GM21786 (cell line): Measurements from ENCODE around the gene HDAC9.

Experiments
- ATAC-seq: cut with Tn5 transposase; IDR thresholded peaks from one replicate; pipeline ENCODE4 v1.9.1; 2021; ENCODE audit not compliant: unreplicated experiment

The HDAC9 gene

DNA sequence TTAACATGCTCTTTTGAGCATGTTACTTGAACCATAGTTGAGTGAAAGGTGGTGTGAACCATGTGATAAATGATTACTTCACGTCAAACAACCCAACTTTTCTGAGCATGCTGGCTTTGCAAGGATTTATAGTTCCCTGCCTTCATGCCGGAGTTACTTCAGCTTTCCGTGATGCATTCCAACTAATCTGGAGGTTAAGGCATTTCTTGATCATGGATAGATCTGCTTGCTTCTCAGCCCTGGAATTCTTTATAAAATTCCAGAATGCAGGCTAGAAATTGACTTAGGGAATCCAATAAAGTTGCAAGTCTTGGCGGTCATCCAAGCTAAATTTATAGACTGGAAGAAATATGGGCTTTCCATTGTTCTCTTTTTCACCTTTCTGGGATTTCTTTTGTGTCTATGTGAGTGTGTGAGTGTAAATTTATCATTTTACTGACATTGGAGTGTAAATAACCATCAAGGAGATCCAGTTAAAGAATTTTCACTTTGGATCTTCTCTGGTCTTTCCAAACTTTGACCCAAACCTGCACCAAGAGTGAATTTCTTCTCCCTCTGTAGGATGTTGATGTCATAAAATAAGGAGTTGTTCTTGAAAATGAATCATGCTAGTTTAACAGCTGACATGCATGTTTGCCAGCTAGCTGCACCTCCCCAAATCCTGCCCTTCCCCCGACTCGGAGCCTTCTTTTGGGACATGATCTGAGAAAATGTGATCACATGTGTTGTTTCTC, 332.9 kb downstream of the HDAC9 start:
- no peak for ATAC-seq

DNA sequence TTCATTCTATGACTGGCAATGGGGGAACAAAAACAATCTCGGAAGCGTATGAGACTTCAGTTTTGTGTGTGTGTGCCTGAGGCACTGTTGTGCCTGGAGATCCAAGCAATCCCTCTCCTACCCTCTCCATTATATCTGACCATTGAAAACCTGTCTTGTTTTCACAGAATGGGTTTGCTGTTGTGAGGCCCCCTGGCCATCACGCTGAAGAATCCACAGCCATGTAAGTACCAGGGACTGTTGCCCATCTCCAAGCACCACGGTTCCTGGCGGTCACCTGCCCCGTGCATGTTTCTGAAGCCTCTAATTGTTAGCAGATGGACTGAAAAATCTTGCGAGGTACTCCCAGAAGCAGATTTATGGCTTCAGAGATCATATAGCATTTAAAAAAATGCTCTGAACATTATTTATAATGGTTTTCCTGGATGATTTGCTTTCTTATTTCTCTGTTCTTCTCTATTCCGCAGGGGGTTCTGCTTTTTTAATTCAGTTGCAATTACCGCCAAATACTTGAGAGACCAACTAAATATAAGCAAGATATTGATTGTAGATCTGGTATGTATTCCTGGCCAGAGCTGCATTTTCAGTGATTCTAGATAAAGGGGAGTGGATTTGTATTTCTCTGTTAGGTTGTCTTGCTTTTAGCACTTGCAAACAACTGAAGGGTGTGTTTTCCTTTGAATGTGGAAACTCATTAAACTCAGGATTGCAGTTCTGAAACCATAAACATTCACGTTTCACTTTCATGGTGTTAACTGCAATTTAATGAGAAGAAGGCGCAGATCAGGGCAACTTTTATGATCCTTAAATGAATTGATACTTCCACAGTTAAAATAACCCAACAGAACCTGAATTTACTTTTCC, 333.7 kb downstream of the HDAC9 start:
- no peak for ATAC-seq

DNA sequence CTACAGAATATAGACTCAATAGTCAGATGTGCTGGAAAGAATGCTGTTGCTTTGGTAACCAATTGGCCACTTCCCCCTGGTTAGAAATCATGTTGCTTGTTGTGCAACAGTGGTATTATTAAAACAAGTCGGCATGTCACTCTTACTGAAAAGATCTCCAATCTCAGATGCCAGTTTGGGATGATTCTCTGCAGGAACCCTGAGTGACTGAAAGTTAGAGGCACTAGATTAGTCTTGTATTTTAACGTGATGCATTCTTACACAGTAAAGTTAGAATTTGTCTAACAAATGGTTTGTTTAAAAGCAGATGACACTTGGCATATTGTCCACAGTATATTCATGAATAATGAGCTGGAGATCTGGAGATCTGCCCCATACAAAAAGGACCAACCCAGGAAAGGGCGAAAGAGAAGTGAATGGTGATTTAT, 334.3 kb downstream of the HDAC9 start:
- no peak for ATAC-seq

DNA sequence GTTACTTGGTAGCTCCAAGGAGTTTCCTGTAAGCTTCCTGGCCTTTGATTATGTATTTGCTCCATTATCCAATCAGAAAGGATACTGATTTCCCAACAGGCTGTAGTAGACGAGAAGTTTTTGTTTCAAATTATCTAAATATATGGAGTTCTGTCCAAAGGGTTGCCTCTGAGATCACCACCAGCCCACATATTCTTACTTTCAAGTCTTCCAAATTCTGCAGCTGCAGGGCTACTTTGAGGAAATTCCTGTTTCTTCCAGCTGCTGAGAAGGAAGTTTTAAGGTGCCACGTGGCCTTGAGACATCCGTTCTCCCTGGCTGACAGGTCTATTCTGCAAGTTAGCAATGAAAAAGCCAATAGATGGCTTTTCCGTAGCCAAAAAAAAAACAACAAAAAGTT, 335.9 kb downstream of the HDAC9 start:
- ATAC-seq, result no peak

DNA sequence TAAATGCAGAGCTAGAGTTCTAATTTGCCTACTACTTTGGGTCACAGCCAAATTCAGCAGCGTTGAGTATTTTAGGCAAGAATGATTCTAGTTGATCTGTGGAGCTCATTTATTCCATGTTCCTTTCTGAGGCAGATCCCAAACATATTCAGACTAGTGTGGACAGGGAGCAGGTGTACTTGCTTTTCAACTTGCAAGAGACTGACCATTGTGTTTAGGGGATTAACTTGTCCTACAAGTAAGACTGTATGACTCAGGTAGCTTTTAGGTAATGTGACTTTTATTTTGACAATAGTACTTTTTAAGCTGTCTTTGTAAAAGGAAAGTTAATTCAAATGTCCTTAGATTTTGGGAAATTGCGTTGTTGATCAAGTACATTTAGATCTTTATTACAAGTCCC, 336.4 kb downstream of the HDAC9 start:
- ATAC-seq, result no peak

DNA sequence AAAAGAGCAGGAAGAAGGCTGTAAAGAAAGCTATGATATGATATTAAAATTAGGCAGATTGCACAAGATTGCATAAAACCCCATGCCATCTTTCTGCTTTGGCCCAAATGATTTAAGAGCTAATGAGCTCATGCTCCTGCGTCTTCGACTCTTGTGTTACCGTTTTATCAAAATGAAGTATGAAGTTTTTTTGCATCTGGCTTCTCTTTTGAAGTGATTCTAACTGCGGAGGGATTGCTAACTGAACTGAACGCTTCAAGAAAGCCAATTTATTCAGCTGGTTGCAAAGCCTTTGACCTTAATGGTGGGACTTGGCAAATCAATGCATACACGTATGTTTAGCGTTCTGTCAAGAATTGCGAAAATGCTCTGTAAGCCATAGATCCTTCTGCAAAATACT, 339.0 kb downstream of the HDAC9 start:
- no peak for ATAC-seq

DNA sequence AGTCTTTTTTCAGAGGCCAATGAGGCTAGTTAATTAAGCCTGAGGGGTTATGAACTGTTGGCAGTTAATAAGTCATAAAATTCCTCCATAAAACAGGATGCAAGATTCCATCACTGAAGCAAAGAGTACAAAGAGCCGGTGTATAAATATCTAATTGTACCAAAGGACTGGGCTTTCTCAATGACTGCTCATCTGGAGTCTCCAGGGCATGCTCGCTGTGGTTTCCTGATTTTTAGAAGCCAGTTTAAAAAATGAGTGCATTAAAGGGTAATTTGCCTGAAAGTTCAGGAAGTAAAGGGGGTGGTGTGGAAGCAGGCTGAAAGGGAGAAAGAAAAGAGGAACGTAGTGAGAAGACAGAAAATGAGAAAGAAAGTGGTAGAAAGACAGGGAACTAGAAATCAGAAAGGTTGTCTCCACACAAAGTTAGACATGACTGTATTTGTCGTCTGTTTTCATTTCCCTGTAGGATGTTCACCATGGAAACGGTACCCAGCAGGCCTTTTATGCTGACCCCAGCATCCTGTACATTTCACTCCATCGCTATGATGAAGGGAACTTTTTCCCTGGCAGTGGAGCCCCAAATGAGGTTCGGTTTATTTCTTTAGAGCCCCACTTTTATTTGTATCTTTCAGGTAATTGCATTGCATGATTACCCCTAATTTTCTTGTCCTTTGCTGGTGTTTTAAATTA, 339.6 kb downstream of the HDAC9 start:
- no peak for ATAC-seq

DNA sequence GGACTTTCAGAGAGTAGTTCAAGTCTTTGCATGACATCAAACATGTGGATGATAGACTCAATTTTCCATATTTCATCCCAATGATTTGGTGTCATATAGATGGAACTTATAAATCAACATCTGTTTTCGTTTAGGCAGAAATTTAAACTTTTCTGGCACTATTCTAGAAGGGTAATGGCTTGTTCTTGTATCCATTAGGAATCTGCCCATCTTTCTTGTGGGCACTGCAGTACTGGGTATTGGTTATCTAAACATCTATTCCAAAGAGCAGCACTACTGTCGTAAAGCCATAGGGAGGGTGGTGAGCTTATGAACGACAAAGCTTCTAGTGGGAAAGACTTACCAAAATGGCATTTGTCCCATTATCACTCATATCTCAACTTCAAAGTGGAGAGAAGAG, 348.4 kb downstream of the HDAC9 start:
- no peak for ATAC-seq

DNA sequence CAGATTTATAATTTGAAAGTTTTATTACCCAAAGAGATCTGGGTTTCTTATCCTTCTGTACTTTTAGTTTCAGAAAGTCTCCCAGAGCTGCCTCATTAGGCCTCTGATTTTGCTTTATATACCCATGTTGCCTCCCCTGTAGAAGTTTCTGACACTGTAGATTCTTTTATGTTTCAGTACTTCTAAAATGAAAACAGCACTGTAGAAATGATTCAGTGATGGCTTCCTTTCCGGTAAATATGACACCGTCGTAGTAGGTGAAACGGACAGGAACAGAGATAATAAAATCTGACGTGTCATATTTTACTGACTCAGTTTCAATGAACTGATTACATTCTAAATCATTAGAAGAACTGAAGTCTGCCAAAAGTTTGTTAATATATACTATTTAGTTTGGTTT, 349.2 kb downstream of the HDAC9 start:
- no peak for ATAC-seq

DNA sequence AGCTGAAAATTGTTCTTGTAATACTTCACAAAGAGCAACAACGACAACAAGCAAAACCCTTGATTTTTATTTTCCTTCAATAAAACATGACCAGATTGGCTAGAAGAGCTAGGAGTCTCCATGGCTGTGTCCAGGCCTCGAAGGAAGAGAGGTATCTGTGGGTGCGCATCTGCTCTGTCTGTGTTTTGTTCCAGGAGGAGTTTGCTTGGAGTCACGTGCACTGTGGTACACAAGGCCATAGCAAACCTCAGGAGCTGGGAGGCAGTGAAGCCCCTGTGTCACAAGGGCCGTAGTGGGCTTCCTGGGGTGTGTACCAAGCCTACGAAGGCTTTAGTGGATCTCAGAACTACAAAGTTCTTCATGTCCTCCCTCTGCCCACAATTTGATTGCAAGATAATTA, 350.2 kb downstream of the HDAC9 start:
- ATAC-seq, result no peak

DNA sequence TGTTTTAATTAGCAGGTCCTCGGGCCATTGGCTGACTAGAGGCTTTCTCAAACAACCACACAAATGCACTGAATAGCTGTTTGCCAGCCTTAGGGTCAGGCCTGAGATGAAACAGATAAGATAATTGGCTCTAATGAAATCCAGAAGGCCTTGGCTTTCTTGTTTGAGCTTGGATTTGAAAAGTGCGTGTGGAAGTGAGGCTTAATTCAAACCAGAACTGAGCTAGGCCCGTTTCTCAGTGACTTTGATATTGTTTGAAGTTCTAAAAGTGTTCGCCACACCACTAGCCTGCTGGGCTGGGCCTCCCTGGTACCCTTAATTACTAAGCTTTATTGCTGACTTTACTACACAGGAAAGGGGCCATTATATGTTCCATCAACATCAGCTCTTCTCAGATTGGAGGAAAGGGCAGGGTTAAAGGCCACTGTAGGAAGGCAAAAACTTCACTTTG, 351.2 kb downstream of the HDAC9 start:
- ATAC-seq, result no peak

DNA sequence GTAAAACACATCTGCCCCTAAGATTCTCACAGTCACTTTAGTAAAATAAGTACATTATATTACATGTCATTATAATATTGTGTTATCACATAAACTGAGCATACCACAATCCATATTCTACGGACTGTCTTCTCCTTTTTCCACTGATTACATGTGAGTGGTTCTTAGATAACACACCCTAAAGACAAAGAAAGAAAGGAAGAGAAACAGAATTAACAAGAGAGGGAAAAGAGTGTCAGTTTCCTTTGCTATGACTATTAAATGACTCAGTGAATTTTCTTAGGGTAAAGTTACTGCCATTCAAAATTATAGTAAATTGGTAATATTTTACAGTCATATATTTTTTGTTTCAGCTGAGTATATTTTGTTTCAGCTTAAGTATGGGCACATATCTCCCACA, 353.6 kb downstream of the HDAC9 start:
- no peak for ATAC-seq

DNA sequence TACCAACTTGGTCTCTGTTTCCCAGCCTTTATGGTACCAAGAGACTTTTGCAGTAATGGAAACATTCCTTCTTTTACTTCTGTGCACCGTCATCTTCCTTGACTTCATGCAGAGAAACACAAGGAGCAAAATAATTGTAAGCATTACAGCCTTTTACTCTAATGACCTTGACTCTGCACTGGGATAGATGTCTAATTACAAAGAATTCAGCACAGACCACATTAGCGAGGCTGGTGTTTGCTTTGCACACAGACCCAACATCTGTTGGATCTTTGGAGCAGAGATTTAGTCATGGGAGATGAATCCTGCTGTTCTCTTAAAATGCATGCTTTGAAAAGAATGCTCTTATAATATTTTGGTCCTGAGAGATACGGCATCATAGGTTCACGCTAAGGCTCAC, 360.2 kb downstream of the HDAC9 start:
- no peak for ATAC-seq

DNA sequence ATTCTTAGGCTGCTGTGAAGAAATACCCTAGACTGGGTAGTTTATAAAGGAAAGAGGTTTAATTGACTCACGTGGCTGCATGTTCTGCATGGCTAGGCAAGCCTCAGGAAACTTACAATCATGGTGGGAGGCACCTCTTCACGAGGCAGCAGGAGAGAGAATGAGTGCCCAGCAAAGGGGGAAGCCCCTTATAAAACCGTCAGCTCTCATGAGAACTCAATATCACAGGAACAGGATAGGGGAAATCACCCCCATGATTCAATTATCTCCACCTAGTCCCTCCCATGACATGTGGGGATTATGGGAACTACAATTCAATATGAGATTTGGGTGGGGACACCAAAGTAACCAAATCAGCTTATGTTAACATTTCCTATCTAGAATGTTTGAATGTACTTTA, 362.7 kb downstream of the HDAC9 start:
- ATAC-seq, result no peak

DNA sequence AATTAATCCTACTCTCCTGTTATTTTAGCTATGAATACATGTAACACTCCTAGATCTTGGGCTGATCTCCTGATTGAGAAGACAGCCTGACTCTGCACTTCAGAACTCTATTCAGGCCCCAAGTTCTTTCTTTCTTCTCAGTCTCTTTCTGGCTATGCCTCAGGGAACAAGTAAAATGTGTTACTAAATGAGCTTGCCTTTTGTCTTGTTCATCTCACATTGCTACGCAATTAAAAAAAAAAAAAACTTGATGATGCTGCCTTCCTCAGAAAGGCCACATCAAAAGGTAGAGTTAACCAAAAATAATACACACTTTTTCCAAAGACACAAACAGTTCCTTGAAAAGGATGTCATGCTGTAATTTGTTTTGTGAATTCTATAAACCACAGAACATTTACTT, 363.8 kb downstream of the HDAC9 start:
- no peak for ATAC-seq

DNA sequence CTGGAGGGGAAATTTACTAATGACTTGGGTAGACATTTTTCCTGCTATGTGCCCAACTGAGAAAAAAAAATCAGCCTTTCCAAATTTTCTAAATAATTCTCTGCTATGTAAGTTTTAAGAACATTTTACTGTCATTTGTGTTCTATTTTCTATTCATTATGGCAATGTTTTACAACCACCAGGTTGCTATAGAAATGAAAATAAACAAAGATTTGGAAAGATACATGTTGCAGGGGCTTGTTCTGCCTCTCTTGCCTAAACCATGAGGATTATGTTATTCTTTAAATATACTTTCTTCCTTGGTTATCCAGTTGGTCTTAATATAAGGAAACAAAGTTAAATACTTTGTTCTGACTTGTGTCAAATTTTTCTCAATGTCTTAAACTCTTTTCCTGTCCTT, 364.7 kb downstream of the HDAC9 start:
- ATAC-seq, result no peak

DNA sequence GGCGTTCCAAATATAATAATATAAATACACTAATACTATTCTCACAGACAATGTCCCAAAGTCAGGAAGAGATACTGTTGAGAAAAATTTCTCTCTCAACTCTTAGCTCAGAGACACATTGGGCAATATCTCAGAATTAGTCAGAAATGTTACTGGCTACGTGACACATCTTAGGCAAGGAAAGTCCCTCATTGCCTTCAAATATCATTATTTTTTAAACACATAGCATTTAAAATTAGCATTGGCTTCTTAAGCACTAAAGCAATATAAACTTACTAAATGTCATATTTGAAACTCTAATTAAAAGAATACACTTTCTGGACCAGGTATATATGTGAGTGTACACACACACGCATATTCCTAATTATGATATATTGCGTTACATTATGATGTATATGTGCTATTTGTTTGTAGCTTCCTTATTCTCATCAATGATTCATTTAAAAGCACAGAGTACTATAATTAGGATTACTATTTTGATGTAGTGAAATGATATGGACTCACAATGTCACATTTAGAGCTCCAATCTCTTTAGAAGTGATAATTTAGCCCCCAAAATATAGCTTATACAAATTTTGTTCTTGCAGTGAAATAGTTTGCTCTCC, 366.1 kb downstream of the HDAC9 start:
- peak; percentile 67 for ATAC-seq

DNA sequence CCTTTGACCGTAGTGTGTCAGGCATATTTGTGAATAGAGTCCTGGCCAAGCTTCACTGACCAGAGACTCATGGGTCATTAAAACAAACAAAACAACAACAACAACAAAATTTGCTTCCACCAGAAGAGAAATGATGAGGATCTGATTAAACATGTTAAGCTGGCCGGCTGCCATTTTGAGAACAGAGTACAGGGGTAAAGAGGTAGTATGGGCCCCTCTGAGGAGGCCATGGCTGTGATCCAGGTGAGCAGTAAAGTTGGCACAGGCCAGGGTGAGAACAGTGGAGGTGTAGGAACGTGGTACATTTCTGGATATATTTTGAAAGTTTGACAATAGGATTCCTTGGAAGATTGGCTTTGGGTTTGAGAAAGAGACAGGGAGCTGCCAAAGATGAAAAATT, 369.4 kb downstream of the HDAC9 start:
- ATAC-seq, result no peak

DNA sequence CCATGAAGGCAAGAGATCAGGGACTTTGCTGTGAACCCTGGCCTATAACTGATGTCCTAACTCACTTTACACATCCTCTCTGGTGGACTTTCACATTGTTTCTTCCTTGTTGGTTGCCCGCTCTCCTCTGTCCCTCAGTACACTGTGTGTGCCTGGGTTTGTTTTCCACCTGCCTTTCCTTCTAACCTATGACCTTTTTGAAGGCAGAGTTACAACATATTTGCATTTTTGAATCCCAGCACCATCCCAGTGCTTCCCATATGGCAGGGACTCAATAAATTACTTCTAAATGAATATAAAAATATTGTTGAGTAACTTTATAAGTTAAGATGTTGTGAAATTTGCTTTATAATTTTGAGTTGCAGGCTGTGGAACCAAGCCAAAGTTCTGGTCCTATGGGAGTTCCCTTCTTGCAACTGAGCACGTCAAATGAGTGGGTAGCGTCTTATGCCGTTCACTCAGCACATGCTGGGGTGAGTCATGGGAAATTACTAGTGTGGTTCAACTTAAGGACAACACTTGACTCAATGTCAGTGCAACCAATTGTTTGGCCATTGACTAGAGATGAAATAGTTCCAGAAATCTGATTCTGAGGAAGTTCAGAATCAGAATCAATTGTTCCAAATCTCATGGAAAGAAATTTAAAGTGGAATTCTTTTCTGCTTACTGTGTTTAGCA, 370.9 kb downstream of the HDAC9 start:
- peak; percentile 95 for ATAC-seq

DNA sequence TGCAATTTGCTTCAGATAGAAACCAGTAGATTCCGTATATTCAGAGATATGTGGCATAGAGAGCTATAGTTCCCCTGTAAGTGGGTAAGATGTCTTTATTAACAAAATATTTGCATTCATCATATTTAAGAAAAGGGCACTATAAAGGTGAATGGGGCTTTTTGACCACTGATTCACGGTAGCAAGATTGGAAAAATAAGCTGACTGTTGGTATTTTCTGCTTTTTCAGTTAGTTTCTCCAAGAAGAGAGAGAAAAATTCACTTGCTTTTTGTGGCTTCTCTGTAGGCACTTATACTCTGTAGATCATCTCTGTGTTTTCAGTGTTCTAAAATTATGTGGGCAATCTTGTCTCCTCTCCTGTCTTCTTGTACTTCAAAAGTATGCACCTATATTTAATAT, 376.8 kb downstream of the HDAC9 start:
- ATAC-seq, result no peak
